Measurements from ENCODE around the gene POLR3E. TPM values are rescaled to one million over a fixed set of nuclear protein-coding genes. Genes with fewer than 3 reads are reported as not detected.
A peak's percentile ranks its signal among the peaks of the same experiment; 100 is the strongest.
"Not testable (repeated sequence)": the region's sequence is repeated elsewhere in the genome, so short reads cannot be mapped to it uniquely, and the experiment has no call there.

The POLR3E gene
- total RNA-seq, 1 donor from 2014 or later, result 36.6 TPM

DNA sequence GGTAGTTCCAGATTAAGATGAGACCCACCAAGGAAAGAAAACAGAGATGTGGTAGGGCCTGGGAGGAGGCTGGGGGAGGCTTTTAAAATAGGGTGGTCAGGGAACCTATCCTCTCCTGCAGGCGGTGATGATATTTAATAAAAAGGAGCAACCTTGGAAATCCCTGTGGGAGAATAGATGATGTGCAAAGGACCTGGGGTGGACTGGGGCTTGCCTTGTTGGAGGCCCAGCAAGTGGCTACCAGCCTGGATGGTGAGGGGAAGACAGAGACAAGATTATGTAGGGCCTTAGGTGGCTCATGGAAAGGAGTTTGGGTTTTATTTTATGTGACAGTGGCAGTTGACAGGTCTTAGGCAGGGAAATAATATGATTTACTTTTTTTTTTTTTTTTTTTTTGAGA is 1.8 kb downstream of the POLR3E start:
- Histone ChIP-seq H3K4me1 (peaks cover 29% of the 10 kb centered on the region), H3K9me3 (no peaks in the 10 kb centered on the region), H3K27me3 (ENCODE audit: low read depth) (no peaks in the 10 kb centered on the region), H3K4me3 (no peak overlapping the region), H3K27ac (peak overlapping the region; percentile 92), H3K36me3 (peaks cover 19% of the 10 kb centered on the region)
- intact Hi-C loops (cut with DNase I), result loop anchor here (5.0 kb wide), 1 partner anchor 102 kb away; no protein-coding TSS in a partner anchor
- ATAC-seq, result no peak
- TF ChIP-seq, protein P1, sequence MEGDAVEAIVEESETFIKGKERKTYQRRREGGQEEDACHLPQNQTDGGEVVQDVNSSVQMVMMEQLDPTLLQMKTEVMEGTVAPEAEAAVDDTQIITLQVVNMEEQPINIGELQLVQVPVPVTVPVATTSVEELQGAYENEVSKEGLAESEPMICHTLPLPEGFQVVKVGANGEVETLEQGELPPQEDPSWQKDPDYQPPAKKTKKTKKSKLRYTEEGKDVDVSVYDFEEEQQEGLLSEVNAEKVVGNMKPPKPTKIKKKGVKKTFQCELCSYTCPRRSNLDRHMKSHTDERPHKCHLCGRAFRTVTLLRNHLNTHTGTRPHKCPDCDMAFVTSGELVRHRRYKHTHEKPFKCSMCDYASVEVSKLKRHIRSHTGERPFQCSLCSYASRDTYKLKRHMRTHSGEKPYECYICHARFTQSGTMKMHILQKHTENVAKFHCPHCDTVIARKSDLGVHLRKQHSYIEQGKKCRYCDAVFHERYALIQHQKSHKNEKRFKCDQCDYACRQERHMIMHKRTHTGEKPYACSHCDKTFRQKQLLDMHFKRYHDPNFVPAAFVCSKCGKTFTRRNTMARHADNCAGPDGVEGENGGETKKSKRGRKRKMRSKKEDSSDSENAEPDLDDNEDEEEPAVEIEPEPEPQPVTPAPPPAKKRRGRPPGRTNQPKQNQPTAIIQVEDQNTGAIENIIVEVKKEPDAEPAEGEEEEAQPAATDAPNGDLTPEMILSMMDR (IDR thresholded peaks at IDR 0.05), result no peak
- DNase-seq, result no peak

DNA sequence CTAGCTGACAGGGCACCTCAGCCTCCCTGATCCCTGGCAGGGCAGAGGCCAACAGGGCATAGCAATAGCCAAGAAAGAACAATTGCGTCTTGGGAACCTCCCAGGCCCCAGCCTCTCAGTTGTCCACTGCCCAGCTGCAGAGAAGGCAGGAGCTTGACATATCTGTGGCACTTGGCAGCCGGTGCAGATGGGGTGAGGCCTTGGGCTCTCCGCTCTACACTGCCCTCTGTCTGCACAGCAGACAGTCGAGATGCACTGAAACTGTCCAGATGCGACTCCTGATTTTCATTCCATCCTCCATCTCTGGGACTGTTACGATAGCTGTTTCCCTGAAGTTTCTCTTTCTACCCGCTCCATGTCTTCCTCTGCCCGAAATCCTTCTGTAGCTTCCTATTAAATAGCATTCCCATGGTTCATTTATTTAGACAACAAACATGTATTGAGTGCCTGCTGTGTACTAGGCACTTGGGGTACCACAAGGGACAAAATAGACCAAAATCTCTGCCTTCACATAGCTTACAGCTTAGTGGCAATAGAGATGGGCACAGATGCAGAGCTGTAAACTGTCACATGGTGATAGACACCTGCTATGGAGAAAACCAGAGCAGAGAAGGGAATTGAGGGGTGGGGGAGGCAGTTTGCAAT is 3.3 kb downstream of the POLR3E start:
- TF ChIP-seq, protein P1 (IDR thresholded peaks at IDR 0.05), result peak; percentile 45
- intact Hi-C loops (cut with DNase I), result no loop called here
- peaks cover 34% of the 10 kb centered on the region for H3K36me3 ChIP-seq
- H3K9me3 ChIP-seq, result no peaks in the 10 kb centered on the region
- H3K27ac ChIP-seq, result no peak overlapping the region
- H3K4me3 ChIP-seq, result no peak overlapping the region
- no peaks in the 10 kb centered on the region for H3K27me3 ChIP-seq (ENCODE audit: low read depth)
- DNase-seq (peak; percentile 61), ATAC-seq (no peak)
- peaks cover 29% of the 10 kb centered on the region for H3K4me1 ChIP-seq

DNA sequence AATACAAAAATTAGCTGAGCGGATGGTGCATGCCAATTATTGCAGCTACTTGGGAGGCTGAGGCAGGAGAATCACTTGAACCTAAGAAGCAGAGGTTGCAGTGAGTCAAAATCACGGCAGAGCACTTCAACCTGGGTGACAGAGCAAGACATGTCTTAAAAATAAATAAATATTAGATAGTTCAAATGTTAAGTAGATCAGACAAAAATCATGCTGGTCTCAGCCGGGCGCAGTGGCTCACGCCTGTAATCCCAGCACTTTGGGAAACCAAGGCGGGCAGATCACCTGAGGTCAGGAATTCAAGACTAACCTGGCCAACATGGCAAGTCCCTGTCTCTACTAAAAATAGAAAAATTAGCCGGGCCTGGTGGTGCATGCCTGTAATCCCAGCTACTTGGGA is 4.2 kb downstream of the POLR3E start:
- Histone ChIP-seq H3K4me1 (peaks cover 24% of the 10 kb centered on the region), H3K36me3 (peaks cover 43% of the 10 kb centered on the region)
- H3K27ac ChIP-seq; H3K9me3 ChIP-seq; DNase-seq; H3K27me3 ChIP-seq (ENCODE audit: low read depth); H3K4me3 ChIP-seq; ATAC-seq; intact Hi-C loops (cut with DNase I): not testable (repeated sequence)

DNA sequence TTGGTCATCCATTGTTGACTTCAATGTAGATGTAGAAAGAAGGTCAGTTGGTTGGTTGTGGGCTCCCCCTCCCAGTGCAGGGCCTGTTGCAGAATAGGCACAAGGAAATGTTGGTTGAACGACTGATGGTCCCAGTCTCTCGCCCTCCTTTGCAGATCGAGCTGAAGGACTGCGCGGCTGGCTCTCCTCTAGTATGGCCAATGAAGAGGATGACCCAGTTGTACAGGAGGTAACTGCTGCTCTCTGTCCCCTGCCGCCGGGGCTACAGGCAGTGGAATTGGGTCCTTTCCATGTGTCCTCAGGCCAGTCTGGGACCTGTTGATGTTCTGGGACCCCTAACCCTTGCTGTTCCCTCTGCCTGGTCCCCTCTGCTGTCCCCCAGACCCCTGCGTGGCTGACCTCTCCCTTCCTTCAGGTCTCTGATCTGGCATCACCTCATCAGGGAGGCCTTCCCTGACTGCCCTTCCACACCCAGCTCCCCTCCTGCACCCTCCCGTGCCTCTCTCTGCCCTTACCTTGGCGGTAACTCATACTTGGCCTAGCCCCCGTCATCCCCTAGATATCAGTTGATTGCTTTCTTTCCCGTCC is 5.7 kb downstream of the POLR3E start:
- ATAC-seq (no peak), DNase-seq (no peak)
- intact Hi-C loops (cut with DNase I), result no loop called here
- no peaks in the 10 kb centered on the region for H3K27me3 ChIP-seq (ENCODE audit: low read depth)
- peaks cover 21% of the 10 kb centered on the region for H3K4me1 ChIP-seq
- H3K4me3 ChIP-seq, result no peak overlapping the region
- H3K27ac ChIP-seq, result no peak overlapping the region
- no peaks in the 10 kb centered on the region for H3K9me3 ChIP-seq
- peaks cover 58% of the 10 kb centered on the region for H3K36me3 ChIP-seq
- TF ChIP-seq, protein P1 (IDR thresholded peaks at IDR 0.05), result no peak

DNA sequence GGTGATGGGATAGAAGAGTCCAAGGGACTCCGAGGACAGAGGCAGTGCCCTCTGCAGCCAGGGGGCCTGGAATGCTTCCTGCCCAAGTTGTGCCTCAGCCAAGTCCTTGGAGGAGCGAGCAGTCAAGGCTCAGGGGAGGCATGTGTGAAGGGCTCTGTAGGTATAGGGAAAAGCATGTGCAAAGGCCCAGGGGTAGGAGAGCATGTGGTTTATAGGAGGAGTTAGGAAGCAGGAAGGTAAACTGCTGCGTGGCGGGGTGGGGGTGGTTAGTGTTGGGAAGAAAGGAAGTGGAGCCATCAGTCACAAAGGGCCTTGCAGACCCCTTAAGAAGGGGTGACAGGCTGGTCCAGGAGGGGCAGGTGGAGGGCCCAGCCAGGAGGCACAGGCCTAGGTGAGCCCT is 7.2 kb downstream of the POLR3E start:
- ATAC-seq, result no peak
- no peaks in the 10 kb centered on the region for H3K27me3 ChIP-seq (ENCODE audit: low read depth)
- H3K9me3 ChIP-seq, result no peaks in the 10 kb centered on the region
- H3K36me3 ChIP-seq, result peaks cover 73% of the 10 kb centered on the region
- H3K4me1 ChIP-seq, result peaks cover 14% of the 10 kb centered on the region
- intact Hi-C loops (cut with DNase I), result no loop called here
- H3K27ac ChIP-seq, result no peak overlapping the region
- no peak overlapping the region for H3K4me3 ChIP-seq
- TF ChIP-seq, protein P1 (IDR thresholded peaks at IDR 0.05), result no peak
- DNase-seq, result no peak

DNA sequence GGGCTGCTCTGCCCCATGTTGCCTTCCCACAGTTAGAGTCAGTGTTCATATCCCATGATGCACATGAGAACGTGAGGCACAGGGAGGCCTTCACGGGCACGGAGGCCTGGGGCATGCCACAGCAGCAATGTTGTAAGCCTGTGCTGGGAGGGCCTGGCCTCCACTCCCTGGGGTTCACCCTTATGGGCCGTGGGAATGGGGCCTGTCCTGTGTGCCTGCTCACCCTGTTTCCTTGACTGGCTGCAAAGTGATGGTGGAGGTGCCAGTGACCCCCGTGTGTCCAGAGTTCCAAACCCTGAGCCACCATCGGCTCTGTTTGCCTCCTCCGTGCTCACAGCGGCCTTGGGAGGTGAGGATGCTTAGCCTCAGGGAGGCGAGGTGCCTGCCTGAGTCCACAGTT is 9.6 kb downstream of the POLR3E start:
- Histone ChIP-seq H3K9me3 (no peaks in the 10 kb centered on the region), H3K36me3 (peaks cover 97% of the 10 kb centered on the region), H3K4me3 (no peak overlapping the region), H3K27me3 (ENCODE audit: low read depth) (no peaks in the 10 kb centered on the region), H3K4me1 (no peaks in the 10 kb centered on the region), H3K27ac (no peak overlapping the region)
- intact Hi-C loops (cut with DNase I), result no loop called here
- ATAC-seq, result no peak
- TF ChIP-seq, protein P1 (IDR thresholded peaks at IDR 0.05), result no peak
- DNase-seq, result no peak
